GM10248 (cell line): ENCODE data around the gene DYNC1H1.

Source experiments
- CTCF ChIA-PET: fragments of 300-600 bp; sonication (Branson Sonifier 250); formaldehyde crosslinking; extraction: SDS; loops from one replicate; lab custom pipeline; 2021; ENCODE audit warnings: antibody characterized with exemption; lab: Yijun Ruan, JAX
- POLR2A ChIA-PET: fragments of 350-650 bp; sonication (Branson Sonifier 250); formaldehyde crosslinking; extraction: SDS; loops from one replicate; lab custom pipeline; 2020; ENCODE audit warnings: antibody characterized with exemption; lab: Yijun Ruan, JAX
- DNase-seq: peaks from one replicate; pipeline ENCODE4 v3.0.0; 2012; ENCODE audit errors: extremely low spot score
- CTCF ChIP-seq: IDR thresholded peaks from 2 replicates; pipeline ENCODE4 v1.5.1; 2012; ENCODE audit warnings: mild to moderate bottlenecking, low read depth; ENCODE audit errors: extremely low read depth, missing control alignments, control extremely low read depth

DYNC1H1 gene

GRCh38 chr14:102018251-102018650 lies 53.9 kb downstream of the DYNC1H1 start:
- DNase-seq = no peak
- CTCF ChIA-PET = interaction anchor here (0.9 to 1.0 kb wide), 2 partner anchors 26 to 73 kb away, joined by 3 read pairs; no protein-coding TSS in a partner anchor
- POLR2A ChIA-PET = no interaction called here
- TF ChIP-seq CTCF = no peak

GRCh38 chr14:102019006-102019540 lies 54.7 kb downstream of the DYNC1H1 start:
- no peak for DNase-seq
- POLR2A ChIA-PET = interaction anchor here (0.5 kb wide), 1 partner anchor 43 kb away, joined by 3 read pairs; no protein-coding TSS in a partner anchor
- TF ChIP-seq CTCF = no peak
- CTCF ChIA-PET = interaction anchor here (0.9 to 1.4 kb wide), 5 partner anchors 8 to 72 kb away, joined by 3 to 6 read pairs (median 3); no protein-coding TSS in a partner anchor

GRCh38 chr14:102020058-102020971 lies 55.9 kb downstream of the DYNC1H1 start:
- DNase-seq = no peak
- CTCF ChIA-PET = interaction anchor here (1.3 to 1.4 kb wide), 2 partner anchors 12 to 17 kb away, joined by 3 to 6 read pairs; no protein-coding TSS in a partner anchor
- TF ChIP-seq CTCF = no peak
- POLR2A ChIA-PET = interaction anchor here (0.5 kb wide), 1 partner anchor 41 kb away, joined by 3 read pairs; no protein-coding TSS in a partner anchor

GRCh38 chr14:102026934-102027333 lies 62.6 kb downstream of the DYNC1H1 start:
- no peak for TF ChIP-seq CTCF
- no peak for DNase-seq
- ChIA-PET CTCF (interaction anchor here (1.3 to 1.4 kb wide), 2 partner anchors 8 to 10 kb away, joined by 3 read pairs; no protein-coding TSS in a partner anchor), POLR2A (no interaction called here)

GRCh38 chr14:102027951-102028350 lies 63.6 kb downstream of the DYNC1H1 start:
- CTCF ChIA-PET = interaction anchor here (1.1 to 1.4 kb wide), 2 partner anchors 11 to 78 kb away, joined by 3 read pairs; no protein-coding TSS in a partner anchor
- TF ChIP-seq CTCF = no peak
- DNase-seq = no peak
- POLR2A ChIA-PET = no interaction called here

GRCh38 chr14:102028733-102029132 lies 64.4 kb downstream of the DYNC1H1 start:
- no peak for DNase-seq
- CTCF ChIA-PET = interaction anchor here (1.1 kb wide), 1 partner anchor 78 kb away, joined by 3 read pairs; no protein-coding TSS in a partner anchor
- POLR2A ChIA-PET = no interaction called here
- no peak for TF ChIP-seq CTCF
